GM19397 (cell line): ENCODE results near the gene RCL1.
A peak's percentile ranks its signal among the peaks of the same experiment; 100 is the strongest.
"Not testable (repeated sequence)": the region's sequence is repeated elsewhere in the genome, so short reads cannot be mapped to it uniquely, and the experiment has no call there.

ENCODE experiments used
- ATAC-seq: cut with Tn5 transposase; IDR thresholded peaks from one replicate; pipeline ENCODE4 v1.9.1; 2021; ENCODE audit warnings: mild to moderate bottlenecking, moderate library complexity; ENCODE audit not compliant: unreplicated experiment

RCL1 gene

GRCh38 chr9:4792572-4793458 is at the start of gene RCL1:
TSS of gene RCL1 (plus strand) at chr9:4792944. CDS start at chr9:4793092, 148 bp downstream.
- ATAC-seq: peak; percentile 98

- no peak for ATAC-seq
Measured at GRCh38 chr9:4743131-4743875, 49.4 kb upstream of the RCL1 start.

GRCh38 chr9:4746278-4747030 is 46.3 kb upstream of the RCL1 start:
- no peak for ATAC-seq

GRCh38 chr9:4748612-4749011 is 44.1 kb upstream of the RCL1 start:
- ATAC-seq: no peak

DNA sequence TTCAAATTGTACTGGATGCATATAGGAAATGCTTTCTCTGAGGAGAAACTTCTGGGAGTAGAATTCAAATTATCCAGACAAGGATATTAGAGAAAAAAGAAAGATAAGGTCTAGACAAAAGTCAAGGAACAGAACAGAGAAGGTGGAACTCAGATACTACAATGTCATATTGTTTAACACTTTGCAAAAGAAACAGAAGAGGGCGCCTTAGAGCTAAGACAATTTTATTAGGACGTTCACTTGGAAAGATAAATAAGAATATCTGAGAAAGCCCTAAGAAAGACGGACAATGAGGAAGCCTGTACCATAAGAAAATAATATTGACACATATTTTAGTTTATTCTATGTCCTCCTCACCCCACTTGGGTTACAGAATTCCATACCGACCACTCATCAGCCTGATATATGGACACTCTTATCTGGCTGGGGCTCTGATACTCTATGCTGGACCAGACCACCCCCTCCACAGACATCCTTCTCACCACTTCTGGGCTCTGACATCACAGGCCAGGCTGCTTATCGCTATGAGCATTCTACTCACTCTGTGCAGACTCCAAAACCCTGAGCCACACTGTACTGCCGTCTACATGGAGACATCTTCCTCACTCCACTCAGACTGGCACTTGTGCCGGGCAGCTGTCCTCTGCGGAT is 42.6 kb upstream of the RCL1 start:
- ATAC-seq: no peak

GRCh38 chr9:4754530-4754929 is 38.2 kb upstream of the RCL1 start:
- not testable (repeated sequence) for ATAC-seq

DNA sequence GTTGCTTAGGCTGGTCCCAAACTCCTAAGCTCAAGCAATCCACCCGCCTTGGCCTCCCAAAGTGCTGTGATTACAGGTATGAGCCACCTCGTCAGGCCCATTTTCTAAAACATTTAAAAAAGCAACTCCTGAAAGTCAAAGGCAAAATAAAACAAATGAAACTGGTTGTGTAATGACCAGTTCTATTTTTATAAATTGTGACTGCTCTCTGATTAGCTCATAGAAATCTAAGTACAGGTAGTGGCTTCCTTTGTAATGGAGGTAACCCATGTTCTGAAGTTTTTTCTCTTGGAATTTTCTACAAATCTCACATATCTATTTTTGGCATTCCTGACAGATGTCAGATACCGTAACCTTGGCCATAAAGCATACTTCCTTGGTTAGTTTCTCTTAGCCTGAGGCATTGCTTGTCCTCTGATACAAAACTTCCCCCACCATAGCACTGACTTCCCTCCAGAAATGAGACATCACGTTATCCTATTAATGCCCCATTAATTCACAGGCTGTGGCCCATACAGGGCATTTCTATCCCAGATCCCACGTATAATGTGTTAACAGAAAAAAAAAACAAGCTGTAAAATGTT is 37.6 kb upstream of the RCL1 start:
- no peak for ATAC-seq

DNA sequence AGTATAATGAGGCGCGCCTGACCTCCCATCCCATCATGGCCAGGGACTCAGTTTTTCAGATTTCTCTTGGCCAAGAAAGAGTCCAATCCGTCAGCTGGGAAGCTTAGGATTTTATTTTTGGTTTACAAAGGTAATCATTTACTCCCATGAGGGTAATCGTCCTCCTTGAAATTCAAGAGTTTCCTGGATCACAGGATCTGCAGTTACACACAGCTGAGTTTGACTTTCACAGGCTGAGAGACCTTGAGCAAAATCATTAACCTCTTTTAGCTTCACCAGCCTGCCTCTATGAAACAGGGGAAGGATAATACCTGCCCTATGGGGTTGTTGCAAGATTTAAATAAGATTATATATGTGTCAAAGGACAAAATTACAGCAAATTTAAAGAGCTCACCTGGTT is 36.3 kb upstream of the RCL1 start:
- ATAC-seq: no peak

GRCh38 chr9:4760122-4760521 is 32.6 kb upstream of the RCL1 start:
- no peak for ATAC-seq

- peak; percentile 75 for ATAC-seq
Measured at GRCh38 chr9:4762108-4762885, 30.4 kb upstream of the RCL1 start.

GRCh38 chr9:4762886-4763541 is 29.7 kb upstream of the RCL1 start:
- ATAC-seq: peak; percentile 24

GRCh38 chr9:4764033-4764432 is 28.7 kb upstream of the RCL1 start:
- ATAC-seq: no peak

DNA sequence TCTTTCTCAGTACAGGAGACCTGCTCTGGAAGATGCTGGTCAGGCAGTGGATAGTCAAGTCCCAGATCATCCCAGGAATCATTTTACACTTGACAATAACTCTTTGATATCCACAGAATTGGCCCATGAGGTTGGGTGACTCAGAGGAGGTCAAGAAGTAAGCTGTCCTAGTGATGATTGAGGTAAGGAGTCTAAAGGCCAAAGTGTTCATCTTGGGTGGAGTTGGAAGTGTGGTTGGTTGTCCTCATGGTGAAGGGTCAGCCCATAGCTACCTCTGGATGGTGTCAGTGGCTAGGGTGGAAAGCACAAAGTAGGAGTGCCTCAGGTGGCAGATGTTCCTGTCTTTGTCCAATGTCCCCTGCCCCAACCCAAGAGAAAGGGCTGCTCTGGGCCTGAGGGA is 24.1 kb upstream of the RCL1 start:
- ATAC-seq: no peak

DNA sequence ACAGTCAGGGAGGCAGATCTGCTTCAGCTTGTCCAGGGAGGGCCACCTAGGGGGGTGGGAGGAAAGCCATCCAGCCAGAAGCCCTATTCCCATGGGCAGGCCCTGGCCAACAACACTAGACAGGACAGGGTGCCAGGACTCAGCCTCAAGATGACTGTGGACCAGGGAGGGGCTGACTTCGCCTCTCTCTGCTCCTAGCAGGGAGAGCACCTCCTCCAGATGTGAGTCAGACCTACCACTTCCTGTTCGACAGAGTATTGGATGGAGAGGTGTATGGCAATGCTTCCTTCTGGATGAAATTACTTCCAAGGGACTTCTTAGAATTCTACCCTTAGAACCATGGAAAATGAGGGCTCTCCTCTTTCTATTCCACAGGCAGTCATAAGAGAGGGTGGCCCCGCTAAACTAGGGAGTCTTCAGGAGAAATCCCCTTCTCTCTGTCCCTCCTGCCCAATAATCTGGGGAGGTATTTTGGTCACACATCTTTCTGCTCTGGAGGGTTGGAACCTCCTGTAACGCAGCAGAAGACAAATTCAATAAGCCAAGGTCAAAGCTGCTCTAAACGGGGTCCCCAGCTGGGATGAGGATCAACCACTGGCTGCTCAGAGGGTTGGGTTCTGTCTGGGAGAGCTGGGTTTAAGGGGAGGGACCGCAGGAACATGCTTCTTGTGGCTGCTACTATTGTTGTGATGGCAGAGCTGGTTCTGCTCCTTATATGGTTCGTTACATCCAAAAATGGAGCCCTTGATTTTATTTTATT is 23.2 kb upstream of the RCL1 start:
- ATAC-seq: no peak

GRCh38 chr9:4771788-4772187 is 21.0 kb upstream of the RCL1 start:
- no peak for ATAC-seq

DNA sequence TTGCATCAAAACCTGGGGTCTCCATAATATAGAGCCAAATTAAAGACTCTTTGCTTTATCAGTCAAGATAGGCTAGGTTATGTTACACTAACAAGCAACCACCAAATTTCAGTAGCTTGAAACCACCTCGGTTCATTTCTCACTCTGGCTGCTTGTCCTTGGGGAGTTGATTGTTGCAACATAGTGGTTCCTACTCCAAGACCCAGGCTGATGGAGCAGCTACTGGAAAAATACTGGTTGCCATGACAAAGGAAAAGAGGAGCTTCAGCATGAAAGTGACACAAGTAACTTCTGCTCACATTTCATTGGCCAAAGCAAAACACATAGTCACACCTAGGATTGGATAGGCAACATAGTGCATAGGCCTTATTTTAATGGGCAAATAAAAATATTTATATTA is 18.5 kb upstream of the RCL1 start:
- ATAC-seq: no peak

DNA sequence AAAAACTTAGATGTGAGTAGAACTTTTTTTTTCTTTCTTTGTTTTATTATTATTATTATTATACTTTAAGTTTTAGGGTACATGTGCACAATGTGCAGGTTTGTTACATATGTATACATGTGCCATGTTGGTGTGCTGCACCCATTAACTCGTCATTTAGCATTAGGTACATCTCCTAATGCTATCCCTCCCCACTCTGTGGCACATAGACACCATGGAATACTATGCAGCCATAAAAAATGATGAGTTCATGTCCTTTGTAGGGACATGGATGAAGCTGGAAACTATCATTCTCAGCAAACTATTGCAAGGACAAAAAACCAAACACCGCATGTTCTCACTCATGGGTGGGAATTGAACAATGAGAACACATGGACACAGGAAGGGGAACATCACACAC is 17.8 kb upstream of the RCL1 start:
- not testable (repeated sequence) for ATAC-seq

DNA sequence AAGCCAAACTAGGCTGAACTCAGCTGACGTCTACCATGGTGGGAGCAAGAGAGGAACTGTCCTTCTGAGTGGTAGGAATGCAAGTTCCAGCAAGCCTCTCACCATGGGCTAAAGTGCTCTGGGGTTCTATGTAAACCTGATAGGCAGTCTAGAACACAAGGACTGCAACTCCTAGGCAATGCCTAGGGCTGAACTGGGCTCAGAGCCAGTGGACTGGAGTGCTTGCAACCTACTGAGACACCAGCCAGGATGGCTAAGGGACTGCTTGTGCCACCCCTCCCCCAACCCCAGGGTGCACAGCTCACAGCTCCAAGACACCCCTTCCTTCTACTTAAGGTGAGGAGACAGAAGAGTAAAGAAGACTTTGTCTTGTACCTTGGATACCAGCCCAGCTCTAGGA is 12.1 kb upstream of the RCL1 start:
- ATAC-seq: no peak

GRCh38 chr9:4781408-4781807 is 11.3 kb upstream of the RCL1 start:
- ATAC-seq: no peak
